ENCODE data around the gene ZNF775. TPM values are rescaled to one million over a fixed set of nuclear protein-coding genes. Genes with fewer than 3 reads are reported as not detected.

ZNF775 gene
- total and polyA plus RNA-seq, 12 donors: 1.9 to 4.7 (median 2.9) TPM

GRCh38 chr7:150410131-150410530 lies 31.0 kb downstream of the ZNF775 start:
- no peak overlapping the region for H3K27ac ChIP-seq
- H3K4me3 ChIP-seq: no peak overlapping the region
- WGBS, 2 donors: 90 to 93% methylated on average over 7 of the region's 7 CpGs
- no peak for TF ChIP-seq CTCF (IDR thresholded peaks at IDR 0.05)
- H3K9me3 ChIP-seq: no peaks in the 10 kb centered on the region
- peaks cover 0 to 17% (median 0%) of the 10 kb centered on the region in 9 donors for H3K36me3 ChIP-seq
- no peak for ATAC-seq
- no peak for DNase-seq
- H3K4me1 ChIP-seq: peaks cover 5 to 20% (median 14%) of the 10 kb centered on the region in 9 donors
- intact Hi-C loops (cut with DNase I): loop anchor here in 1 of 10 donors (5.0 kb wide), 1 partner anchor 48 kb away; no protein-coding TSS in a partner anchor
- H3K27me3 ChIP-seq: no peaks in the 10 kb centered on the region

- no peak overlapping the region for H3K27ac ChIP-seq
- DNase-seq: no peak
- 74 to 80% methylated on average over 10 of the region's 10 CpGs for WGBS, 2 donors
- ATAC-seq: no peak
- intact Hi-C loops (cut with DNase I): loop anchor here in 1 of 10 donors (5.0 kb wide), 1 partner anchor 49 kb away; no protein-coding TSS in a partner anchor
- TF ChIP-seq CTCF (IDR thresholded peaks at IDR 0.05): no peak
- peaks cover 3 to 18% (median 13%) of the 10 kb centered on the region in 9 donors for H3K4me1 ChIP-seq
- no peaks in the 10 kb centered on the region for H3K27me3 ChIP-seq
- no peaks in the 10 kb centered on the region for H3K9me3 ChIP-seq
- H3K36me3 ChIP-seq: peaks cover 0 to 17% (median 0%) of the 10 kb centered on the region in 9 donors
- no peak overlapping the region for H3K4me3 ChIP-seq
Observed at GRCh38 chr7:150410680-150411346, 31.7 kb downstream of the ZNF775 start.

GRCh38 chr7:150411606-150412005 lies 32.5 kb downstream of the ZNF775 start:
- no peak for TF ChIP-seq CTCF (IDR thresholded peaks at IDR 0.05)
- no peak for DNase-seq
- no peak for ATAC-seq
- Histone ChIP-seq H3K4me3 (no peak overlapping the region), H3K9me3 (no peaks in the 10 kb centered on the region), H3K27me3 (no peaks in the 10 kb centered on the region), H3K27ac (no peak overlapping the region), H3K4me1 (peaks cover 0 to 11% (median 5%) of the 10 kb centered on the region in 9 donors), H3K36me3 (peaks cover 0 to 17% (median 0%) of the 10 kb centered on the region in 9 donors)
- WGBS, 2 donors: 85 to 88% methylated on average over 10 to 11 of the region's 11 CpGs
- intact Hi-C loops (cut with DNase I): loop anchor here in 1 of 10 donors (5.0 kb wide), 1 partner anchor 49 kb away; no protein-coding TSS in a partner anchor

GRCh38 chr7:150412016-150412415 lies 32.9 kb downstream of the ZNF775 start:
- Histone ChIP-seq H3K4me1 (peaks cover 0 to 7% (median under 1%) of the 10 kb centered on the region in 9 donors), H3K9me3 (no peaks in the 10 kb centered on the region), H3K27ac (no peak overlapping the region), H3K27me3 (no peaks in the 10 kb centered on the region), H3K36me3 (peaks cover 0 to 17% (median 0%) of the 10 kb centered on the region in 9 donors), H3K4me3 (no peak overlapping the region)
- ATAC-seq: no peak
- no peak for DNase-seq
- intact Hi-C loops (cut with DNase I): loop anchor here in 1 of 10 donors (5.0 kb wide), 1 partner anchor 50 kb away; no protein-coding TSS in a partner anchor
- WGBS, 2 donors: 95 to 96% methylated on average over 11 of the region's 11 CpGs
- no peak for TF ChIP-seq CTCF (IDR thresholded peaks at IDR 0.05)
